Subcutaneous abdominal adipose tissue (tissue), 5 donors: ENCODE results near the gene SLK.

Experiments
- H3K27ac ChIP-seq: one replicate; pipeline ENCODE4 v1.7.0; 2013; ENCODE audit warnings: low read depth, mild to moderate bottlenecking, inconsistent platforms, low read length, moderate library complexity
- H3K27me3 ChIP-seq, 5 donors: one replicate each; pipeline ENCODE4 v1.7.0; 2013; ENCODE audit warnings: low read length in 5 of 5, inconsistent platforms in 1 of 5; ENCODE audit not compliant: control insufficient read depth in 5 of 5, insufficient read depth in 4 of 5
- H3K36me3 ChIP-seq, 5 donors: one replicate each; pipeline ENCODE4 v1.7.0; 2013; ENCODE audit warnings: low read length in 5 of 5; ENCODE audit not compliant: control insufficient read depth in 5 of 5, insufficient read depth in 5 of 5
- H3K4me1 ChIP-seq, 5 donors: one replicate each; pipeline ENCODE4 v1.7.0; 2013; ENCODE audit warnings: low read length in 5 of 5, mild to moderate bottlenecking in 3 of 5, moderate library complexity in 1 of 5; ENCODE audit not compliant: control insufficient read depth in 5 of 5, insufficient read depth in 5 of 5
- H3K4me3 ChIP-seq, 5 donors: one replicate each; pipeline ENCODE4 v1.7.0; 2013; ENCODE audit warnings: low read length in 5 of 5, low read depth in 1 of 5
- H3K9ac ChIP-seq, 5 donors: one replicate each; pipeline ENCODE4 v1.7.0; 2013; ENCODE audit warnings: low read length in 5 of 5, mild to moderate bottlenecking in 4 of 5, moderate library complexity in 3 of 5
- H3K9me3 ChIP-seq, 5 donors: one replicate each; pipeline ENCODE4 v1.7.0; 2013; ENCODE audit warnings: low read length in 5 of 5; ENCODE audit not compliant: control insufficient read depth in 5 of 5
- donor health status: healthy.
- donor health status: healthy.
- donor health status: healthy.
- donor health status: healthy.
- donor health status: healthy.

SLK gene

GRCh38 chr10:104041891-104042535 lies 75.1 kb downstream of the SLK start:
- Histone ChIP-seq H3K27ac (no peak overlapping the region), H3K9me3 (no peaks in the 10 kb centered on the region), H3K4me1 (no peaks in the 10 kb centered on the region), H3K27me3 (no peaks in the 10 kb centered on the region), H3K36me3 (no peaks in the 10 kb centered on the region), H3K4me3 (no peak overlapping the region), H3K9ac (no peak overlapping the region)

GRCh38 chr10:104043185-104043830 lies 76.4 kb downstream of the SLK start:
- Histone ChIP-seq H3K4me1 (no peaks in the 10 kb centered on the region), H3K4me3 (no peak overlapping the region), H3K27ac (no peak overlapping the region), H3K36me3 (no peaks in the 10 kb centered on the region), H3K27me3 (peaks cover 0 to 2% (median 0%) of the 10 kb centered on the region in 5 donors), H3K9me3 (no peaks in the 10 kb centered on the region), H3K9ac (no peak overlapping the region)

GRCh38 chr10:104043854-104044253 lies 76.9 kb downstream of the SLK start:
- Histone ChIP-seq H3K4me1 (no peaks in the 10 kb centered on the region), H3K4me3 (no peak overlapping the region), H3K27ac (no peak overlapping the region), H3K9ac (no peak overlapping the region), H3K27me3 (peaks cover 0 to 2% (median 0%) of the 10 kb centered on the region in 5 donors), H3K36me3 (no peaks in the 10 kb centered on the region), H3K9me3 (no peaks in the 10 kb centered on the region)

- H3K36me3 ChIP-seq, result no peaks in the 10 kb centered on the region
- no peak overlapping the region for H3K27ac ChIP-seq
- no peak overlapping the region for H3K9ac ChIP-seq
Observed at GRCh38 chr10:104045151-104046089, 78.5 kb downstream of the SLK start.

GRCh38 chr10:104046651-104047050 lies 79.7 kb downstream of the SLK start:
- H3K27me3 ChIP-seq, result peaks cover 0 to 8% (median 0%) of the 10 kb centered on the region in 5 donors

More at GRCh38 chr10:104045151-104046089, 78.5 kb downstream of the SLK start:
- Histone ChIP-seq H3K4me3 (no peak overlapping the region), H3K9me3 (no peaks in the 10 kb centered on the region), H3K4me1 (peaks cover 0 to 6% (median 0%) of the 10 kb centered on the region in 5 donors), H3K27me3 (peaks cover 0 to 8% (median 0%) of the 10 kb centered on the region in 5 donors)

GRCh38 chr10:104049504-104050250 lies 82.7 kb downstream of the SLK start:
- Histone ChIP-seq H3K4me3 (no peak overlapping the region), H3K9me3 (no peaks in the 10 kb centered on the region), H3K27me3 (peaks cover 0 to 8% (median 0%) of the 10 kb centered on the region in 5 donors), H3K9ac (no peak overlapping the region), H3K27ac (no peak overlapping the region), H3K4me1 (peaks cover 0 to 6% (median 0%) of the 10 kb centered on the region in 5 donors), H3K36me3 (no peaks in the 10 kb centered on the region)

More at GRCh38 chr10:104046651-104047050, 79.7 kb downstream of the SLK start:
- H3K9me3 ChIP-seq, result no peaks in the 10 kb centered on the region
- peaks cover 0 to 6% (median 0%) of the 10 kb centered on the region in 5 donors for H3K4me1 ChIP-seq
- H3K4me3 ChIP-seq, result no peak overlapping the region
- H3K36me3 ChIP-seq, result no peaks in the 10 kb centered on the region
- no peak overlapping the region for H3K9ac ChIP-seq
- H3K27ac ChIP-seq, result no peak overlapping the region

GRCh38 chr10:104052431-104052830 lies 85.5 kb downstream of the SLK start:
- H3K27ac ChIP-seq, result no peak overlapping the region
- no peaks in the 10 kb centered on the region for H3K9me3 ChIP-seq
- H3K4me3 ChIP-seq, result no peak overlapping the region
- H3K4me1 ChIP-seq, result peaks cover 0 to 15% (median 0%) of the 10 kb centered on the region in 5 donors
- no peaks in the 10 kb centered on the region for H3K36me3 ChIP-seq
- H3K27me3 ChIP-seq, result peaks cover 0 to 8% (median 0%) of the 10 kb centered on the region in 5 donors
- no peak overlapping the region for H3K9ac ChIP-seq

- H3K9me3 ChIP-seq, result no peaks in the 10 kb centered on the region
- H3K4me3 ChIP-seq, result no peak overlapping the region
- H3K27me3 ChIP-seq, result peaks cover 0 to 7% (median 0%) of the 10 kb centered on the region in 5 donors
- no peak overlapping the region for H3K9ac ChIP-seq
- H3K4me1 ChIP-seq, result peaks cover 0 to 15% (median 0%) of the 10 kb centered on the region in 5 donors
- H3K27ac ChIP-seq, result no peak overlapping the region
- no peaks in the 10 kb centered on the region for H3K36me3 ChIP-seq
Observed at GRCh38 chr10:104053201-104053600, 86.3 kb downstream of the SLK start.

GRCh38 chr10:104054430-104054829 lies 87.5 kb downstream of the SLK start:
- Histone ChIP-seq H3K27ac (no peak overlapping the region), H3K4me3 (no peak overlapping the region), H3K9me3 (no peaks in the 10 kb centered on the region), H3K27me3 (peaks cover 0 to 2% (median 0%) of the 10 kb centered on the region in 5 donors), H3K9ac (no peak overlapping the region), H3K4me1 (peaks cover 0 to 10% (median 0%) of the 10 kb centered on the region in 5 donors), H3K36me3 (no peaks in the 10 kb centered on the region)
